Common myeloid progenitor, CD34-positive (primary cell): Measurements from ENCODE around the gene CACNA2D1.

Source experiments
- CTCF ChIA-PET: fragments of 350-600 bp; sonication (Branson Sonifier 250); formaldehyde crosslinking; loops from one replicate; lab custom pipeline; 2021; ENCODE audit warnings: antibody characterized with exemption; lab: Charles Lee
- POLR2A ChIA-PET: fragments of 350-600 bp; sonication (Branson Sonifier 250); formaldehyde crosslinking; loops from one replicate; lab custom pipeline; 2021; ENCODE audit warnings: antibody characterized with exemption; lab: Charles Lee
- DNase-seq, 3 donors: peaks; one replicate each; pipeline versions ENCODE4 v3.0.0 to v3.0.0-alpha.2; 2013
- H3K27ac ChIP-seq, 2 experiments: 1 replicate in 1 of 2; 2 replicates in 1 of 2; pipeline ENCODE4 v1.7.0; 2013; ENCODE audit warnings: inconsistent platforms in 2 of 2, low read length in 2 of 2, mild to moderate bottlenecking in 2 of 2, low read depth in 1 of 2, moderate library complexity in 1 of 2; ENCODE audit not compliant: severe bottlenecking in 2 of 2, insufficient read depth in 1 of 2, poor library complexity in 1 of 2
- H3K27me3 ChIP-seq, 5 experiments: replicated peaks in 2 of 5; 1 replicate in 3 of 5; 2 replicates in 2 of 5; pipeline versions ENCODE4 v1.6.1 to v1.7.0; 2013; ENCODE audit warnings: low read length in 4 of 5, mild to moderate bottlenecking in 2 of 5, moderate library complexity in 2 of 5, inconsistent platforms in 1 of 5; ENCODE audit not compliant: insufficient read depth in 5 of 5, control insufficient read depth in 4 of 5
- H3K36me3 ChIP-seq, 4 experiments: 1 replicate in 2 of 4; 2 replicates in 2 of 4; pipeline versions ENCODE4 v1.6.1 to v1.7.0; 2013; ENCODE audit warnings: low read length in 3 of 4, control low read depth in 1 of 4, mild to moderate bottlenecking in 1 of 4; ENCODE audit not compliant: control insufficient read depth in 4 of 4, insufficient read depth in 4 of 4
- H3K4me1 ChIP-seq, 4 experiments: 1 replicate in 3 of 4; 2 replicates in 1 of 4; pipeline versions ENCODE4 v1.6.1 to v1.7.1; 2013; ENCODE audit warnings: low read length in 3 of 4, mild to moderate bottlenecking in 3 of 4, control low read depth in 1 of 4, inconsistent platforms in 1 of 4, moderate library complexity in 1 of 4; ENCODE audit not compliant: control insufficient read depth in 4 of 4, insufficient read depth in 4 of 4; ENCODE audit errors: control extremely low read depth in 1 of 4
- H3K4me3 ChIP-seq, 7 experiments: 1 replicate in 4 of 7; 2 replicates in 3 of 7; pipeline versions ENCODE4 v1.5.1 to v1.7.0; 2013; ENCODE audit warnings: mild to moderate bottlenecking in 7 of 7, low read length in 6 of 7, moderate library complexity in 6 of 7, inconsistent platforms in 2 of 7, low read depth in 2 of 7, control low read depth in 1 of 7; ENCODE audit not compliant: insufficient read depth in 4 of 7, control insufficient read depth in 1 of 7; ENCODE audit errors: extremely low read depth in 1 of 7
- H3K9me3 ChIP-seq, 5 experiments: 1 replicate in 4 of 5; 2 replicates in 1 of 5; pipeline versions ENCODE4 v1.6.1 to v1.7.1; 2013; ENCODE audit warnings: low read length in 4 of 5, mild to moderate bottlenecking in 2 of 5, inconsistent platforms in 1 of 5, low read depth in 1 of 5, moderate library complexity in 1 of 5; ENCODE audit not compliant: control insufficient read depth in 4 of 5, insufficient read depth in 2 of 5; ENCODE audit errors: control extremely low read depth in 1 of 5
- WGBS: methylation state at CpG from one replicate; pipeline ENCODE4 v1.1.5; 2013; ENCODE audit not compliant: insufficient coverage; 5-methylcytosine and 5-hydroxymethylcytosine counted together

Gene CACNA2D1

DNA sequence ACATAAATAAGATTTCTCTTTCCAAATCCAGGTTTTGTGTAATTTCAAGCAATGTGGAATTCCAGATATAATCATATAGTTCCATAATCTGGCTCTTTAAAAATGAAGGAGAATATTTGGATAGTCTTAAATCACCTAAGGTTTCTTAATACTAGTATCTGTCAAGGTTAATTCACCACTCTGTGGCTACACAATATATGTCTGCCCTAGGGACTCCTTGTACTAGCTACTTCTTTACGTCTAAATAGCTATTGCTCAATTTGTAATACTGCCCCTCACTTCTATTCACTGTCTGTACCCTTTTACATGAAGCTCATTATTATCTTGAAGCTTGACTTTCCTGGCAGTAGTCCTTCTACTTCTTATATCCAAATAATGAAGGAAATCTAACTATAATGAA lies 47.2 kb downstream of the CACNA2D1 start:
- Histone ChIP-seq H3K9me3 (peaks cover 0 to 3% (median 0%) of the 10 kb centered on the region in 5 experiments), H3K27me3 (no peaks in the 10 kb centered on the region), H3K4me1 (no peaks in the 10 kb centered on the region), H3K27ac (no peak overlapping the region), H3K36me3 (no peaks in the 10 kb centered on the region), H3K4me3 (no peak overlapping the region)
- 88% methylated on average over 1 of the region's 1 CpG for WGBS
- ChIA-PET CTCF (no interaction called here), POLR2A (no interaction called here)
- no peak for DNase-seq

DNA sequence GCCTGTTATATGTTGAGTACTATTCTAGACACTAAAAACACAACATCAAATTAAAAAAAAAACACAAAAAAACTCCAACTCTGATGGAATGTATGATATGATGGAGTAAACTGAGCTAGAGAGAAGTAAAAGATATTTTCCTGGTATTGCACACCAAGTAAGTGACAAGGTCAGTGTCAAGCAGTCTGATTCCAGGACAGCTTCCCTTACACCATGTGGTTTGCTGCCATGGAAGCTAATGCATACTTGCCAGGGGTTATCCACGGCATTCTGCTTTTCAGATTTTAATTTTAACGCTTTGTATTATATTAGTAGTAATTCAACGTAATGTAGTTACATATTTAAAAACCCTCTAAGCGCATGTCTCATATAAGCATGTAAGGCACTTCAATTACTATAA lies 48.4 kb downstream of the CACNA2D1 start:
- no peak overlapping the region for H3K4me3 ChIP-seq
- no peak overlapping the region for H3K27ac ChIP-seq
- ChIA-PET CTCF (no interaction called here), POLR2A (interaction anchor here (0.6 kb wide), 1 partner anchor 149 kb away, joined by 4 read pairs; no protein-coding TSS in a partner anchor)
- H3K27me3 ChIP-seq = no peaks in the 10 kb centered on the region
- no CpG with 5 or more reads among the region's 4 CpGs for WGBS
- peaks cover 0 to 3% (median 0%) of the 10 kb centered on the region in 5 experiments for H3K9me3 ChIP-seq
- no peaks in the 10 kb centered on the region for H3K4me1 ChIP-seq
- DNase-seq = no peak
- H3K36me3 ChIP-seq = no peaks in the 10 kb centered on the region

DNA sequence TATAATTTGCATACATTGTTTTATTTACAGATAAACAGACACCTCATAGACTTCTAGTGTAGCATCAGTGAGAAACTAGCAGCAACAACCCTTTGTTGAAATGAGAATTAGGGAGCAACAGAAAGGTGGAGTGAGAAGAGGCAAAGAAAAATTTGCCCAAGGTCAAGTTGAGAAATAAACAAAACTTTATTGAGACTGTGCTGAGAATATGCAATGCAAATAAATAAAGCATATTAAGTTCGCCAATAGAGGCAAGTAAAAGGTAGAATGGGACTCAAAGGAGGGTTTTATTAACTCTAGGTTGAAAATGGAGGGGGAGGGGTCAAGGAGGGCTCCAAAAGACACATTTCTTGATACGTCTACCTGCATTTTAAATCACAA lies 49.7 kb downstream of the CACNA2D1 start:
- ChIA-PET CTCF (no interaction called here), POLR2A (no interaction called here)
- no peak overlapping the region for H3K27ac ChIP-seq
- no CpG with 5 or more reads among the region's 2 CpGs for WGBS
- no peaks in the 10 kb centered on the region for H3K4me1 ChIP-seq
- H3K4me3 ChIP-seq = no peak overlapping the region
- no peaks in the 10 kb centered on the region for H3K36me3 ChIP-seq
- peaks cover 0 to 3% (median 0%) of the 10 kb centered on the region in 5 experiments for H3K9me3 ChIP-seq
- H3K27me3 ChIP-seq = no peaks in the 10 kb centered on the region
- no peak for DNase-seq

DNA sequence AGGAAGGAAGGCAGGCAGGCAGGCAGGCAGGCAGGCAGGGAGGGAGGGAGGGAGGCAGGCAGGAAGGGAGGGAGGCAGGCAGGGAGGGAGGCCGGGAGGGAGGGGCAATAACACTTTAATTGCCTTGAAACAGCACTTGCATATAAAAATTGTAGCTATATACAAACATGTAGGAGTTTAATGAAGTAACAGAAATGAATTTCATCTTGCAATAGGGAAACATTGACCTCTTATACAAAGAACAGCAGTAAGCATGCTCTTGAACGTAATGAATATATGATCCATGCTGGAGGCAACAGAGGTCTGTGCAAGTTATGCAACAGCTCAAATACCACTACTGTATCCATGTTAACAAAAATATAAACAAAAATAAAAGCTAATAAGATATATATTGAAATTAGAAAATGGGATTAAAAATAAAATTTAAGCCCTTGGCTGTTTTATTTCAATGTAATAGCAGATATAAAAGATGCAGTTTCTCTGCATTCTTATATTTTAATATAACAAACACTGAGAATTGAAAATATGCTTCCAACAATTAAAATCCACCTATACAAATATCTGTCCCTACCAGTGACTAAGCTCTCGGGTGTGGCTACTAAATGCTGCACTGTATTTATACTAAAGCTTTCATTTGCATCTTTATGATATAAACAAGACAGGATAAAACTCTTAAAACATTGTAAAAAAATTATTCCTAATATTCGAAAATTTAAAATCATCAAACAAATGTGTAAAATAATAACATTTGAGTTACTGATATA lies 50.3 kb downstream of the CACNA2D1 start:
- POLR2A ChIA-PET = no interaction called here
- H3K4me1 ChIP-seq = no peaks in the 10 kb centered on the region
- no peak overlapping the region for H3K27ac ChIP-seq
- peaks cover 0 to 3% (median 0%) of the 10 kb centered on the region in 5 experiments for H3K9me3 ChIP-seq
- H3K4me3 ChIP-seq = no peak overlapping the region
- no peaks in the 10 kb centered on the region for H3K27me3 ChIP-seq
- no peaks in the 10 kb centered on the region for H3K36me3 ChIP-seq
- no CpG with 5 or more reads among the region's 4 CpGs for WGBS
- CTCF ChIA-PET = no interaction called here
- DNase-seq = no peak

DNA sequence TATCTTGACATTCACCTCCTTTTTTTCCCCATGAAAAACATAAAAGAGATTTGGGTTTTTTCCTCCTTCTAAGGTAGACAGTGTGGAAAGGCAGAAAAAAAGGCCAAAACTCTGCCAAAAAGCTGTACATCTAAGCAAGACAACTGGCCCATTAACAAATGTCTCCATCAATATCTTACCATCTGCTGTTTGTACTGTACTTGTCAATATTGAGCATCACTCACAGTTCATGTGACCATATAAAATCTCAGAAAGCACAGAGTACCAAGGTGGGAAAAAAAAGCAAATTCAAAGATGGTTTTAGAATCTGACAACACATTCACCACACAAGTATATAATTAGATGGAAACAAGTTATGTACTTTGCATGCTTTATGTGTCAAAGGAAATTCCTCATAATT lies 52.6 kb downstream of the CACNA2D1 start:
- CTCF ChIA-PET = interaction anchor here (1.0 kb wide), 2 partner anchors 13 to 19 kb away, joined by 3 to 4 read pairs; no protein-coding TSS in a partner anchor
- no peaks in the 10 kb centered on the region for H3K4me1 ChIP-seq
- no peak for DNase-seq
- no peaks in the 10 kb centered on the region for H3K36me3 ChIP-seq
- POLR2A ChIA-PET = no interaction called here
- no peaks in the 10 kb centered on the region for H3K27me3 ChIP-seq
- no peak overlapping the region for H3K4me3 ChIP-seq
- peaks cover 0 to 3% (median 0%) of the 10 kb centered on the region in 5 experiments for H3K9me3 ChIP-seq
- H3K27ac ChIP-seq = no peak overlapping the region

DNA sequence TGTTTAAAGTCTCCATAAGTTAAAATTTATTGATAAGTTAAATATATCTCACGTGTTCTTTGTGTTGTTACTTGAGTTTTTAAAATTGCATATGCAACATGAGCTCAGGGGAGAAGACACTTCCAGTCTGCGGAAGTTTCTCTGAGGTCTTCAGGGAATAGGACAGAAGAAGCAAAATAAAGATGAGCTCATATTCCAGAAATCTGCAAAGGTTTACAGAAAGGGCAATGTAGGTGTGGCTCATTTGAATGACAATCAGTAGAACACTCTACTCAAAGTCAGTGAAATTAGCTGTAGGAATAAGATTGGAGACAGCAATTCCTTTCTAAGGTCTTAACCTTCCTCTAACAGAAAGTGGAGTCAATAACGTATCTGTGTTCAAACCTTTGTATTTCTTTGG lies 53.7 kb downstream of the CACNA2D1 start:
- Histone ChIP-seq H3K4me1 (no peaks in the 10 kb centered on the region), H3K36me3 (no peaks in the 10 kb centered on the region), H3K9me3 (peaks cover 0 to 3% (median 0%) of the 10 kb centered on the region in 5 experiments), H3K27ac (no peak overlapping the region), H3K4me3 (no peak overlapping the region), H3K27me3 (no peaks in the 10 kb centered on the region)
- 93% methylated on average over 2 of the region's 3 CpGs for WGBS
- no peak for DNase-seq
- ChIA-PET CTCF (interaction anchor here (1.0 kb wide), 2 partner anchors 12 to 20 kb away, joined by 3 to 4 read pairs; no protein-coding TSS in a partner anchor), POLR2A (no interaction called here)

DNA sequence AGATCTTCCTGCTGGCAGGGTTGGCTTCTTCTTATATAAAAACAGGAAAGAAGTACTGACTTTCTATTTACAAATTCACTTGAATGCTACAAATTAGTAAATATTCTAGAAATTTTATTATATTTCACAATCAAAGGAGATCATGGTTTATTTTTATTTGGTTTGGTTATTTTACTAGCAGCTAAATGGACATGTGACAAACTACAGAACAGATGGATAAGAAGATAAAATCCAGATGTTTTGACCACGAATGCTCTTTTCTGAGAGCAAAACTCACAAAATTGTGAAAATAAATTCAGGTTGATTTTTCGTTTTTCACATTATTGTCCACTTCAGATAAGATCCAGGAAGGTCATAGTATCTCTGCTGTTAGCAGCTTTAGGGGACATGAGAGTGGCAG lies 55.4 kb downstream of the CACNA2D1 start:
- Histone ChIP-seq H3K4me1 (no peaks in the 10 kb centered on the region), H3K9me3 (peaks cover 0 to 3% (median 0%) of the 10 kb centered on the region in 5 experiments), H3K27me3 (no peaks in the 10 kb centered on the region), H3K27ac (no peak overlapping the region), H3K36me3 (no peaks in the 10 kb centered on the region), H3K4me3 (no peak overlapping the region)
- WGBS = 69% methylated on average over 2 of the region's 2 CpGs
- ChIA-PET POLR2A (no interaction called here), CTCF (no interaction called here)
- peak in 1 of 3 donors; percentile 2 for DNase-seq
